Skeletal muscle cell (primary cell): Measurements from ENCODE around the gene RTL10.

Source experiments
- DNase-seq: peaks from one replicate; pipeline ENCODE4 v3.0.0-alpha.2; 2010; ENCODE audit warnings: low read depth
- H3K4me3 ChIP-seq: 2 replicates; pipeline ENCODE4 v1.5.1; 2011; ENCODE audit warnings: low read depth, mild to moderate bottlenecking, control low read depth, low read length, moderate library complexity

Gene RTL10

GRCh38 chr22:19867617-19868016, 12.9 kb upstream of the RTL10 start:
- DNase-seq: no peak
- H3K4me3 ChIP-seq: no peak overlapping the region

DNA sequence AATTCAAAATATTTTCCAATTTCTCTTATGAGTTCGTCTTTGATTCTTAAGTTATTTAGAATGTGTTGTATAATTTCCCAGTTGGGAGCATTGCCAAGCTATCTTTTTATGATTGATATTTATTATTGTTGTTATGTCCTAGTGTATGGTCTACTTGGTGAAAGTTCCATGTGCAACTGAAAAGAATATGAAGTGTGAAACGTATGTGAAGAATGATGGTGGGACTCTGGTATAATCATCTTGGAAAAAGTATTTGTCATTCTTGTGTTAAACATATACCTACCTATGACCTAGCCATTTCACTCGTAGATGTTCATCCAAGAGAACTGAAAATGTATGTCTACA, 12.0 kb upstream of the RTL10 start:
- no peak for DNase-seq
- no peak overlapping the region for H3K4me3 ChIP-seq

DNA sequence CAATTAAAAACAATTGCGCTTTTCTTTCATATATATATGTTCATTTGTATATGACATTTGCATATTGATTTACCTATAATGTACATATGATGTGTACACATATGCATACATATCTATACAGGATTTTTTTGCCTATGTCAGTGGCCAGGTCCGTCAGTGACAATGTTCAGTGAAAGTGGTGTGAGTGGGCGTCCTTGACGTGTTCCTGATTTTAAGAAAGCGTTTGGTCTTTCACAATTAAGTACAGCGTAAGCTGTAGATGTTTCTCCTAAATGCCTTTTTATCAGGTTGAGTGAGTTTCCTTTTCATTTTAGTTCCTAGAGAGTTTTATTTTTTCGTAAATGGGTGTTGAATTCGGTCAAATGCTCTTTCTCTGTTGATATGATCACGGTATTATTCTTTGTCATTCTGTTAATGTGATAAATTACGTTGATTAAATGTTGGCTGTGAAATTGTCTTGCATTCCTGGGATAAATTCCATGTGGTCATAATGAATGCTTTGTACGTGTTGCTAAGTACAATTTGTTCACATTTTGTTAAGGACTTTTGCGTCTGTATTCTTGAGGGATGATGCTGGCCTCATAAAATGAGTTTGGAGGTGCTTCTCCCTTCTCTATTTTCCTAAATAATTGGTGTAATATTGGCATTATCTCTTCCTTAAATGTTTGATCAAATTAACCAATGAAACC, 10.6 kb upstream of the RTL10 start:
- DNase-seq: no peak
- no peak overlapping the region for H3K4me3 ChIP-seq

- DNase-seq: no peak
- no peak overlapping the region for H3K4me3 ChIP-seq
Observed at GRCh38 chr22:19864538-19865106, 9.9 kb upstream of the RTL10 start.

DNA sequence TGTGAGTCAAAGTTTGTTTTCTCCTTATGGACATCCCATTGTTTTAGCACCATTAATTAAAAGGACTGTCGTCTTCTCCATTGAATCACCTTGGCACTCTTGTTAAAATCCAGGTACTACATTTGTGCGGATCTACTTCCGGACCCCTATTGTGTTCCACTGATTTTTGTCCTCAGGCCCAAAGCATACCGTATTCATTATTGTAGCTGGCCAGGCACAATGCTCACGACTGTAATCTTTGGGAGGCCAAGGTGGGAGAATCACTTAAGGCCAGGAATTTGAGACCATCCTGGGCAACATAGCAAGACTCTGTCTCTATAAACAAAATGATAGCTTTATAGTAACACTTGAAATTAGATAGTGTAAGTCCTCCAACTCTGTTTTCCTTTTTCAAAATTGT, 8.9 kb upstream of the RTL10 start:
- no peak overlapping the region for H3K4me3 ChIP-seq
- no peak for DNase-seq

DNA sequence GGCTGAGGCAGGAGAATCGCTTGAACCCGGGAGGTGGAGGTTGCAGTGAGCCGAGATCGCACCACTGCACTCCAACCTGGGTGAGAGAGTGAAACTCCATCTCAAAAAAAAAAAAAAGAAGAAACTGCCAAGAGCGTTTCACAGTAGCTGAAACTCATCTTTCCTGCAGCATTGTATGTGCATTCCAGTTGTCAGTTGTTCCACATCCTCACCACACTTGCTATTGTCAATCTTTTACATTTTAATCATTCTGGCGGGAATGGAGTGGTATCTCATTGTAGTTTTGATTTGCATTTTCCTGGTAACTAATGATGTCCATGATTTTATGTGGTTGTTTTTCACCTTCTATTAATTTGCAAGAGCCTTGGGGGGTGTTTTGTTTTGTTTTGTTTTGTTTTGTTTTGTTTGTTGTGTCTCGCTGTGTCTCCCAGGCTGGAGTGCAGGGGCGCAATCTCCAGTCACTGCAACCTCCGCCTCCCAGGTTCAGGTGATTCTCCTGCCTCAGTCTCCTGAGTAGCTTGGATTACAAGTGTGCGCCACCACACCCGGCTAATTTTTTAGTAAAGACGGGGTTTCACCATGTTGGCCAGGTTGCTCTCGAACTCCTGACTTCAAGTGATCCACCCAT, 8.1 kb upstream of the RTL10 start:
- no peak overlapping the region for H3K4me3 ChIP-seq
- DNase-seq: no peak

- DNase-seq: no peak
- H3K4me3 ChIP-seq: no peak overlapping the region
Observed at GRCh38 chr22:19859861-19860510, 5.3 kb upstream of the RTL10 start.

DNA sequence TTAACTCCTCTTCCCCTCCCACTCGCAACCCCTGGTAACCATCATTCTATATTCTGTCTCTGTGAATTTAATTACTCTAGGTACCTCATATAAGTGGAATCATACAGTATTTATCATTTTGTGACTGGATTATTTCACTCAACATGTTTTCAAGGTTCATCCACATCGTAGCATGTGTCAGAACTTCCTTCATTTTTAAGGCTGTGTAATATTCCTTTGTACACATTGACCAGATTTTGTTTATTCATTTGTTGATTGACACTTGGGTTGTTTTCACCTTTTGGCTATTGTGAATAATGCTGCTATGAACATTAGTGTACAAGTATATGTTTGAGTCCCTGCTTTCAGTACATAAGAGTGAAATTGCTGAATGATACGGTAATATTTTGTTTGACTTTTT, 2.7 kb upstream of the RTL10 start:
- DNase-seq: no peak
- H3K4me3 ChIP-seq: no peak overlapping the region

DNA sequence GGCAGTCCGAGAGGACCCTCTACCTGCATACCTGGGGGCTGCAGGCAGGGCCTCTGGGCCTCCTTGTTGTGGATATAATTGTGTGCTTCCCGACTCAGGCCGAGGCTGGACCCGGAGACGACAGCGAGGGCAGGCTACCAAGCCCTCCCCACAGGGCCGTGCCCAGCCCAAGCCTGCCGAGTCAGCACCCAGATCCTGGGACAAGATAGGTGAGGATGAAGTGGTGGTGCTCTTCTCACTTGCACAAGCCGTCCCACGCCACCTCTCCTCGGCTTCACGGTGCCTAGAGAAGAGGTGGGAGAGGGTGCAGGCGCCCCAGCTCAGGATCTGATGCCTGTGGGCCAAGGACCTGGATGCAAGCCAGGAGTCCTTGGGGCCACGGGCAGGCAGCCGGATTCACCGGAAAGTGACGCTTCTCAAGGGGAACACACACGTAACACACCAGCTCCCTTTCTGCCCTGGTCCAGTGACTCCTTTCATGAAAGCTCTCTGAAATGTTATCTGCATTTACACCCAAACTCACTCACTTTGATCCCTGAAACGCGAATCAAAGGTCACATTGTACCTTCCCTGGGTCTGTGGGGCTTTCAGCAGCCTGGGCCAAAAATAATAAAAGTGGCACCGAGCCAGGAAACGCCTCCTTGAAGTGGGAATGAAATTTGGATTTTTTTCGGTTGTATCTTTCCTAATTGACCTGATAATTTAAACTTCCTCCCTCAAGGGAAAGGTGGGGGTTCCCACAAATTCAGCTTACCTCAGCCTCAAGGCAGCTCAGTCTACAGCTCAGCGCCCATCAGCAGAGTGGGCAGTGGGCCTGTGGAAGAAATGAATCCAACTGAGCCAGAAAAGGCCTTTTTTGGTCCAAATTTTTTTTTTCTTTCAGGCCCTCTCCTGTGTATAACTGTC, 1.1 kb upstream of the RTL10 start:
- no peak for DNase-seq
- peak overlapping the region; percentile 93 for H3K4me3 ChIP-seq

- H3K4me3 ChIP-seq: peak overlapping the region; percentile 93
- DNase-seq: no peak
Observed at GRCh38 chr22:19853879-19854777, 546 bp downstream of the RTL10 start.

DNA sequence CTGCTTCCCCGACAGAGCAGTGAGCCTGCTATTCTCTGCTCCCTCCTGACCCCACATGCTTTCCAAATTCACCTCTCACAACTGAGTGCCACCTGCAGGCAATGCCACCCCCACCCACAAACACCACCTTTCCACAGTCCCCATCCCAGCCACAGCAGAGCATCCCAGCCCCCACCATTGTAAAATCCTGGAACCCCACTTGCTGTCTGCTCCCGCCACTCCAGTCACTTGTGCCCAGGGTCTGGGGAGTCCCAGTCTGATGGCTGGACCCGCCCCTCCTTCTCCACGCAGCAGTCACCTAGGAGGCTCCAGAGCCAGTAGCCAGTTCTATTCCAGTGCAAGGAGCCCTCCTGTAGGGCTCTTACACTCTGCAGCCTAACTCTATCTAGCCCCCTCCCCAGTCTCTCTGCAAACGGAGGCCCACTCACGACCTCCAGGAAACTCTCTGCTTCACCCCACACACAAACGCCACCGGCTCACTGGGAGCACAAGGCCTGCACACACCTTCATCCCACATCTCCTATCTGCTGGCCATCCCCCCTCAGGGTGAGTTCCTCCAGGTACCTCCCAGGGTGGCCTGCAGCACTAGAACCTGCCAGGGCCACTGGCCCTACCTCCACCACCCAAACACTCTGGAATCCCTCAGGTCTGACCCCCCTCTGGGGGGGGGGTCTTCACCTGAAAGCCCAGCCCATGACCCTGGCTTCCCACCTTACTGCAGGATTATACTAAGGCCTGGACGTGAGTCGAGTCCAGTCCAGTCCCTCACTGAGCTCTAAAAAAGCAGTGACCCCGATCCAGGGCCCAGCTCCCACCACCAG, 1.4 kb downstream of the RTL10 start:
- no peak for DNase-seq
- peak overlapping the region; percentile 93 for H3K4me3 ChIP-seq

DNA sequence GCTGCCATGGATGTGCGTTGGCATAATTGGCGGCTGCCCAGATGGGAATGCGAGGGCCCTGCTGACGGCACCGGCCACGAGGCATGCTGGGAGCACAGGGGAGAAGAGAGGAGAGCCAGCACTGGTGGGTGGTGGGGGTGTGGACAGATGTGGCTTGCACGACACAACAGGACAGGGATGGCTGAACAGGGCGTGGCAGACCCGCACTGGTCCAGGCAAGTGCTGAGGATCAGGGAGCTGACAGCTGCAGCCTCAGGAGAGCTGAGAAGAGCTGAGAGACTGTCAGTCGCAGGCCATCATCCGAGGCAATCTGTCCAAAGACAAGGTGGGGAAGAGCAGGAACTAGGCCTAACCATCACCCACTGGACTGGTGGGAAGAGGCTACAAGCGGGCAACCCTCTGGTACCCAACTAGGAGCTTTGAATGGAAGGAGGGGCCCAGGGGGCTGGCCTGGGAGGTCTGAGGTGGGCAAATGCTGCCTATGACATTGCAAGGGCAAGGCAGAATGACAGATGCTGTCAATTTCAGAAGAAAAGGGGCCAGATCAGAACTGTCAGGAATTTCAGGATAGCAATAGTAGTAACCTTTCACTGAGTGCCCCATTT, 2.4 kb downstream of the RTL10 start:
- no peak for DNase-seq
- H3K4me3 ChIP-seq: no peak overlapping the region

- no peak for DNase-seq
- no peak overlapping the region for H3K4me3 ChIP-seq
Observed at GRCh38 chr22:19851291-19852176, 3.1 kb downstream of the RTL10 start.

- no peak overlapping the region for H3K4me3 ChIP-seq
- no peak for DNase-seq
Observed at GRCh38 chr22:19850763-19851109, 3.9 kb downstream of the RTL10 start.

DNA sequence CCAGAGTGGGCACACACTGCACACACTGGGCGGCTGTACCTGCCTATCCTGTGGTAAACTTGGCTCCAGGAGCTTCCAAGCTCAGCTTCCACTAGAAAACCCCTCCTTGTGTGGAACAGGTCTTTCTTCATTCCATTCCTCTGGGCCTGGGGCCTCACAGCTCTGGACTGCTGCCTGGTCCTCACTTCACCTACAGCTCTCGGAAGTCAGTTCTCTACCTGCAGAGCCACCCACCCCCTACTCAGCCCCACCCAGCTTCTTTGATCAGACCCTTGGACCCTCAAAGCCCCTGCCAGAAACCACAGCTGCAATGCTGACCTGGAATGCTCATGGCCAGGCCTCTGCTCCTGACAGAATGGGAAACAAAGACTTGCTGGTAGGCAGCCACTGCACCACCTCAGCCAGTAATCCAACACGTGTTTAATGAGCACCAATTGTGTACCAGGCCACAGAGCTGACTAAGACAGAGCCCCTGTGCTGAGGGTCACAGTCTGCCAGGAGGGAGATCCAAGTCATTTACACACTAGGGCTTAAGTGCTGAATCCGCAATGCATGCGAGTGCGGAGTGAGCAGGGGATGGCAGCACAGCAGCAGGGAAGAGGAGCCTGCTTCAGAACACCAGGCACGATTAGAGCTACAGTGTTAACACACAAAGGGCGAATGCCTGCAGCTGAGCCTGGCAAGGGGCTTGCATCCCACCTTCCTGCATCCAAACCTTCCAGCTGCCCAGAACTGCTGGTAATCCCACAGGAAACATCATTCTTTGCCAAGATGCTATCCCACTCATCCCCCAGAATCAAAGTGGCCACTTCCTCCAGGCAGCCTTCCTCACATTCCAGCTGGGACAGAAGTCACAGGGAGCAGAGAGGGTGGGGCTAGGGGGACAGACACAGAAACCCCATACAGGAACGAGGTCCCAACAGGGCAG, 4.6 kb downstream of the RTL10 start:
- H3K4me3 ChIP-seq: no peak overlapping the region
- DNase-seq: no peak
